ENCODE results near the gene KRT222.

KRT222 gene

GRCh38 chr17:40618754-40619625, 46.0 kb downstream of the KRT222 start:
- DNase-seq (ENCODE audit: low read depth, low spot score), result no peak
- no peak overlapping the region for H3K4me3 ChIP-seq (ENCODE audit: low read length)

DNA sequence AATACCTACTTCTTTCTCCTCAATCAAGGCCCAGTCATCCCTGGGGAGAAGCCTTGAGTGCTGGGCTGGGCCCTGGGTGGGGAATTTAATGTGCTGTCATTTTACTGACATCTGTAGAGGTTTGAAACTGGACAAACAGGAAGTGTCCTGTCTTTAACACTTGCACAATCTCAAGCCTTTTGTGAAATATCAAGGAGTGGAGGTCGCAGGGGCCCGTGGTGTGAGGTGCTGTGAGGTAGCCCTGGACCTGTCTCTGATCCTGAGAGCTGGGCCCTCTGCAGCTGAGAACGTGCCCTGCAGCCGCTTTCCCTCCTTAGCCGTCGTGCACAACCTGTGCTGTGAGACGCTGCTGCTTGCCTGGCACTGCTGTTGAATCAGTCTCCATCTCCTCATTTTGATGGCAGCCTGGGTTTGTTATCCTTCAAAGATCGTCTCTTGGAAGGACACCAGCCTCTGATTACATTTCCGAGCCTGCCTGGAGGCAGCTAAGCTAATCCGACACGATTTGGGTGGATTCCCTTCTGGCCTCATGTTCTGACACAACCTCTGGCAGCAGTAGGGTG, 47.2 kb downstream of the KRT222 start:
- no peak for DNase-seq (ENCODE audit: low read depth, low spot score)
- H3K4me3 ChIP-seq (ENCODE audit: low read length), result no peak overlapping the region

GRCh38 chr17:40616592-40616991, 48.4 kb downstream of the KRT222 start:
- H3K4me3 ChIP-seq (ENCODE audit: low read length), result no peak overlapping the region
- no peak for DNase-seq (ENCODE audit: low read depth, low spot score)

DNA sequence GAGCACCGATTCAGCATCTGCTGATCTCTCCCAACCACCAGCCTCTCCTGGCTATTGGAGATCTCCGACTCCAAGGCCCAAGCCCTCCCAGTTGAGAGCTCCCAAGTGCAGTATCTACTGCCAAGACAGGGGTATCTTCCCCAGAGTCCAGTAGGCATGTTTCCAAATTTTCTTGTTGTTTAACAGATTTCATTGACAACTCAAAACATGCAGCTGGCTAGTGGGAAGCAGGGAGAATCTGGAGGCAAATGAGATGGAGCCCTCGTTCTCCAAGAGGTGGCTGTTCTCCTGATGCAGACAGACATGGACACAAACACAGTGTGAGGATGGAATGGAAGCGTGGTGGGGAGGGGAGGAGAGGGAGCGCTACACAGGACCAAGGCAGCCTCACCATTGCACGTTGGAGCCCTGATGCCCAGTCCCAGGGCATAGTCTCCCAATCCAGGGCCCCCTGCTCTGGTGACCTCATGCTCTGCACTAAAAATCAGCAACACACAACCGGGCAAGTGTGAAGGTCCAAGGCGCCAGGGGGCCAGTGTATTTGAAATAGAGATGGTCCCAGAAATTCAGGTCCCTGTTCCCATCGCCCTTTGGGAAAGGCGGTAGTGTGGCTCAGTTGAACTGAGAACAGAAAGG, 49.0 kb downstream of the KRT222 start:
- no peak for DNase-seq (ENCODE audit: low read depth, low spot score)
- no peak overlapping the region for H3K4me3 ChIP-seq (ENCODE audit: low read length)

DNA sequence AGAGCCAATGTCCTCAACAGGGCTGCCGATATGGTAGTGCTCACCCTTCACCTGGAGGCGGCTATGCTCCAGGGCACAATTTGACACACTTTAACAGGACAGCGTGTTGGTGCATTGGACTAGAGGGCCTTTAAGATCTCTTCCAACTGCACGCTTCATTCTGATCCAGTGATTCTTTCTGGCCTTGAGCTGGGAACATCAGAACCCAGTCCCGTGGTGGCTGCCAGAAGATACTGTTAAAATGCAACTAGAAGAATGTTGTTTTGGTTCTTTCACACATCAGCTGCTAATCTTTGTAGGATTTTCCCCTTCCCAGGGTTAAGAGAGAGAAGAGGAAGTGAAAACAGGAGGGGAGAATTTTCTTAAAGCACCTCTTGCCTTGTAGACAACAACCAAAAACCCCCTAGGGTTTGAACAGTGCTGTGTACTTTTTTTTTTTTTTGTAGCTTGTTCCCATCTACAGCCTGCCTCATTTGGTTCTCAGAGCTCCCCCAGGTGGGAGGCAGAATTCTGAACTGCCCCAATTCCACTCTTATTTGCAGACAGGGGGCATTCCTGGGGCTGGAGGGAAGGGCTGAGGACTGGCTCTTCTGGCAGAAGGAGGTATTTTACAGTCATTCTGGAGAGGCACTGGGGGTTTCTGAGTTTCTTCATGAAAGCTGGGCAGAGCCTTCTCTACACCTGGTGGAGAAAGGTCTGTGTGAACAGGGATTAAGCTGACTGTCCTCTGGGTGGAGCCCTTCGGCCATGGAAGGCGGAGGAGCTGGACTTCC, 49.7 kb downstream of the KRT222 start:
- DNase-seq (ENCODE audit: low read depth, low spot score), result no peak

DNA sequence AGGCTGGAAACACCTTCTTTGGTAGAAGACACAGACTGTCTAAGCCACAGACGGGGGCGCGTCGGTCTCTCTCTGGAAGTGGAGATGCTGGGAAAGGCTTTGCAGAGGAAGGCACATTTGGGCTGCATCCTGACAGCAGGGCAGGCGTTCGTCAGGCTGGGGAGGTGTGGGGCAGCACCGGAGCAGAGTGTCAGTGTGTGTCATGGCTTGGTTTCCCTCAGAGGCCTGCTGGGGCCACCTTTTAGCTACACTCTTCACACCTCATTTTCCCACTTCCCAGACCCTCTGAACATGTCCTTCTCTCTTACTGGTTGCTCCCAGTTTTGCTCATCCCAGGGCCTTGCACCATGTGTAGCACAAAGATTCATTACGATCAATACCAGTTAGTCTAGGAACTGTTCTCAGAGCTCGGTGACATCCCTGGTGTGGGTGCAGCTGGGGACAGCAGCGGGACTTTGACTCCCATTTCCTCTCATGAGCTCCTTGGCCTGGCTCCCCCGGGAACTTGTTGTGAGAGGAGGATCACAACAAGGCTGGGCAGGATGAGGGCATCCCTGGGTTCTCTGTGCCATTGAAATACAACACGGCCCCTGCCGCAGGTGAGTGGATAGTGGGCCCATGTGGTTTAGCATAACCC, 50.4 kb downstream of the KRT222 start:
- no peak overlapping the region for H3K4me3 ChIP-seq (ENCODE audit: low read length)
- no peak for DNase-seq (ENCODE audit: low read depth, low spot score)

More for the DNA sequence above, 49.7 kb downstream of the KRT222 start:
- H3K4me3 ChIP-seq (ENCODE audit: low read length), result no peak overlapping the region

- no peak overlapping the region for H3K4me3 ChIP-seq (ENCODE audit: low read length)
- no peak for DNase-seq (ENCODE audit: low read depth, low spot score)
Observed at GRCh38 chr17:40613467-40614154, 51.4 kb downstream of the KRT222 start.

GRCh38 chr17:40612599-40613244, 52.3 kb downstream of the KRT222 start:
- no peak overlapping the region for H3K4me3 ChIP-seq (ENCODE audit: low read length)
- DNase-seq (ENCODE audit: low read depth, low spot score), result no peak

GRCh38 chr17:40611840-40612474, 53.0 kb downstream of the KRT222 start:
- H3K4me3 ChIP-seq (ENCODE audit: low read length), result no peak overlapping the region
- DNase-seq (ENCODE audit: low read depth, low spot score), result no peak

- no peak for DNase-seq (ENCODE audit: low read depth, low spot score)
- H3K4me3 ChIP-seq (ENCODE audit: low read length), result no peak overlapping the region
Observed at GRCh38 chr17:40610359-40610758, 54.6 kb downstream of the KRT222 start.

- H3K4me3 ChIP-seq (ENCODE audit: low read length), result no peak overlapping the region
- no peak for DNase-seq (ENCODE audit: low read depth, low spot score)
Observed at GRCh38 chr17:40608061-40608581, 56.9 kb downstream of the KRT222 start.

- no peak for DNase-seq (ENCODE audit: low read depth, low spot score)
- no peak overlapping the region for H3K4me3 ChIP-seq (ENCODE audit: low read length)
Observed at GRCh38 chr17:40607641-40608040, 57.3 kb downstream of the KRT222 start.

DNA sequence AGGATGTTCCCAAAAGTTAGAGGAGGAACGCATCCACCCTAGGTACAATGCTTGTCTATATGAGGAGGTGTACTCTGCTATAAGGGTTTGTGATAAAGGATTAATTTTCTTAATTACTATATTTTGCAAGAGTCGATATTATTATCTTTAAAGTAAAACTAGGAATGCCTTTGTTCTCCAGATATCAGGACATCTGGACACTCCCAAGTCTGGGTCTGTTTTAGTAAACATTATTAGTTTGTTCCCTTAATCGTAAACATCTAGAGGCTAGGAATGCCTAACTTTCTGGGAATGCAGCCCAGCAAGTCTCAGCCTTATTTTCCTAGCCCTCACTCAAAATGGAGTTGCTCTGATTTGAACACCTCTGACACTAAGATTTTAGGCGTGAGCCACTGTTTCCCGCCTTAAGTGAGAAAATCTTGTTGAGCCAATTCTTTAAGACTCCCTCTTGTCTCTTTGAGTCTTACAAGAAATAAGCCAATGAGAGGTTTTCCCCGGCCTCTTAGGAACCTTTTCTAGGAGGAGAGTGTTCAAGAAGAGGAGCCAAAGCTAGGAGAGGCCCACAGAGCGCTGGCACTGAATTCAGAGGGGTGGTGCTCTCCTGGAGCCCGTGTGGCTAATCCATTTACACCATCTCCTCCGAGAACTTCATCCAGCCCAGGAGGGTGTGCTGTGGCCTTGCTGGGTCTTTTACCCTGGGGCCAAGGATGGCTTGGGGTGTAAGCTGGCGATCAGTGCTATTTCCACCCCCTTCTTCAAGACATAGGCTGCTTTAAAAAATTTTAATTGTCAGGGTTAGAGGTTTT, 58.2 kb downstream of the KRT222 start:
- no peak overlapping the region for H3K4me3 ChIP-seq (ENCODE audit: low read length)
- no peak for DNase-seq (ENCODE audit: low read depth, low spot score)

- DNase-seq (ENCODE audit: low read depth, low spot score), result no peak
- H3K4me3 ChIP-seq (ENCODE audit: low read length), result no peak overlapping the region
Observed at GRCh38 chr17:40605306-40605705, 59.7 kb downstream of the KRT222 start.
